GM18517 (cell line): ENCODE results near the gene LRR1.
"Not testable (repeated sequence)": the region's sequence is repeated elsewhere in the genome, so short reads cannot be mapped to it uniquely, and the experiment has no call there.

Experiments
- ATAC-seq: cut with Tn5 transposase; IDR thresholded peaks from one replicate; pipeline ENCODE4 v1.9.1; 2021; ENCODE audit warnings: mild to moderate bottlenecking, moderate library complexity; ENCODE audit not compliant: unreplicated experiment

The LRR1 gene

DNA sequence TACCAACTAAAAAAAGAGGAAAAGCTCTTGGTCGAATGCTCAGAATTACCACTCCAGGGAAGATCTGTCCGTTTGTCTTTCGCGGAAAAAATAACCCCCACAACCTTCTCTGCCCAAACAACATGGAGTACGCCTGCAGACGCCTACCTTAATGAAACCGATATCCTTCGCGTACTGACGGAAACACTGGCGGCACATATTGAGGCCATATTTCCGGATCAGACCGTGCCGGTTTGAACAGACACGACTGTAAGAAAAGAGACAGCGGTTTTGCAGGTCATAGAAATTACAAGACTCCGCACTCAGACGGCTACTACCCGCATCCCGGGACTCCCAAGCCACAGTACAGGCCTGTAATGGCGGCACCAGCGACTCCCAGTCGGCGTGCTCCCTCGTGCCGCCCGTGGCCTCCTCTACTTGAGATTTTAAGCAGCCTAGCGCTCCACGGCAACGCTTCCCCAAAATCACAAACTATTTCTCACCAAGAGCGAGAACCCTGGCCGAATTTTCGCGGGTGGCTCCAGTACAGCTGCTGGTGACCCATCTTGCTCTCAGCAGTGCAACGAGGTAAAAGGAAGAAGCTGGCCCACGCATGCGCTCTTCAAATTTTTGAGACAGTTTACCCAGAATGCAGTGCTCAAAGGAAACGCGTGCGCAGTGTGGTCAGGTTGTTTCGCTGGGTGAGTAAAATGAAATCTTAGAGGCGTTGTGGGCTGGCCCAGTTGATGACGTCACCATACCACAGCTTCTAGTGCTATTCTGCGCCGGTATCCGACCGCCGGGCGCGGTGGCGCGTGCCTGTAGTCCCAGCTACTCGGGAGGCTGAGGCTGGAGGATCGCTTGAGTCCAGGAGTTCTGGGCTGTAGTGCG is 12.7 kb upstream of the LRR1 start, which contains the start of gene RPS29:
TSS of gene RPS29 (minus strand) at position 578 of the 870 bp plus-strand sequence. CDS start at position 544, 34 bp downstream.
- peak; percentile 92 for ATAC-seq

DNA sequence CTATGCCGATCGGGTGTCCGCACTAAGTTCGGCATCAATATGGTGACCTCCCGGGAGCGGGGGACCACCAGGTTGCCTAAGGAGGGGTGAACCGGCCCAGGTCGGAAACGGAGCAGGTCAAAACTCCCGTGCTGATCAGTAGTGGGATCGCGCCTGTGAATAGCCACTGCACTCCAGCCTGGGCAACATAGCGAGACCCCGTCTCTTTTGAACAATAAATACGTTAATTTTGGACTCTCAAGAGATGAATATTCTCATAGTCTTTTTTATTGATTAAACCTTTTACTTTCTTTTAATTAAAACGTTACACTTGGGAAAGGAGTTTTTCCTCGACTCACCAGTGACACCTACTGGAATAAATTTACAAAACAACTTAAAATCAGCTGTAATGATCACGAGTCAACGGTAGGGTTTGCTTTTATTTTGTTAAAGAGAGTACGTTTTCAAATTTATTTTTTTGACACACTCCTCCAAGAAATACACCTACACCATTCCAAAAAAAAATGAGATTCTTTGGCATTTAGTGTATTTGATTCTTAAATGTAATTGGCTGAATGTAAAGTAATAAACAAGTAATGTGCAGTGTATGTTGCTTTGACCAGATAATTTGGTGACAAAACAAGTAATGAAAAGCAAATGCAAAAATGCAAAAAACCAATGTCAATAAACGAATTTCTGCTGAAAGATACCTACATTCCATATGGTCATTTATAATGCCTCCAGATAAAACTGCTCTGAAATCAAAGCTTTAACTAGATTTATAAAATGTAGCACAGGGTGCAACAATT is 11.9 kb upstream of the LRR1 start:
- ATAC-seq = peak; percentile 42

- ATAC-seq = no peak
Observed at GRCh38 chr14:49589387-49589786, 9.4 kb upstream of the LRR1 start.

- no peak for ATAC-seq
Observed at GRCh38 chr14:49593016-49593415, 5.7 kb upstream of the LRR1 start.

DNA sequence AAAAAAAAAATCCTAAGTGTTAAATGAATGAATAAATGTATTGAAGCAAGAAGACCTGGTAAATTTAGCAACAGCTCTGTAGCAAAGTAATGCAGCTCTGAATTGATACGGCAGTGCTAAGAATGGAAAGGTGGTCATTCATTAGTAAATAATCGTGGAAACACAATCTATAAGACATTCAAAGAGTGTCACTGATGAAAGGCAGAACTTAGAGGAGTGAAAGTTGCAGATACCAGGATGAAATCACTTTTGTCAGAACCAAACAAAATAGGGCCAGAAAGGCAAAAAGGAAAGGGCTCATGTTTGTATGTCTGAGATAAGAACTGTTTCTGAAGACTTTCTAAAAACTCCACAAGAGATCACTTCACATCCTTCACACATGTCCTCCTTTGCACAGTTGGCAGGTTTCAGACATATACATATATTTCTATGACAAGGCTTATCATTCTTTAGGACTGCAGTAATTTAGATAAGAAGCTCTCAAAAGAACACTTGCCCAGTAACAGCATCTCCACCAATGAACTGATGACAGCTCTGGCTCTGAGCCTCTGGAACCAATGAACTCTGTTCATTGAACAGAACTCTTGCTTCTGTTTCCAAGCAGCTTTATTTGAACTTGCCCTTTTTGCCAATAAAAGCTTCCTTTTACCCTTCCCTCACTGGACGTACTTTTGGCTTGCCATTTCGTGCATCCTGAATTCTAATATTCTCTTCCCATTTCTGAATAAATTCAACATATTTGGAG is 4.2 kb upstream of the LRR1 start:
- no peak for ATAC-seq

- peak; percentile 2 for ATAC-seq
Observed at GRCh38 chr14:49598189-49598484, 603 bp upstream of the LRR1 start.

DNA sequence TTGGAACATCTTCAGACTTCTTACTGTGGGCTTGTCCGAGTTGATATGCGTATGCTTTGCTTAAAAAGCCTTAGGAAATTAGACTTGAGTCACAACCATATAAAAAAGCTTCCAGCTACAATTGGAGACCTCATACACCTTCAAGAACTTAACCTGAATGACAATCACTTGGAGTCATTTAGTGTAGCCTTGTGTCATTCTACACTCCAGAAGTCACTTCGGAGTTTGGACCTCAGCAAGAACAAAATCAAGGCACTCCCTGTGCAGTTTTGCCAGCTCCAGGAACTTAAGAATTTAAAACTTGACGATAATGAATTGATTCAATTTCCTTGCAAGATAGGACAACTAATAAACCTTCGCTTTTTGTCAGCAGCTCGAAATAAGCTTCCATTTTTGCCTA is 8.8 kb downstream of the LRR1 start:
- ATAC-seq = no peak

- no peak for ATAC-seq
Observed at GRCh38 chr14:49612251-49612650, 13.5 kb downstream of the LRR1 start.

GRCh38 chr14:49612671-49613070 is 13.9 kb downstream of the LRR1 start:
- no peak for ATAC-seq

- no peak for ATAC-seq
Observed at GRCh38 chr14:49614196-49614595, 15.5 kb downstream of the LRR1 start.

- ATAC-seq = no peak
Observed at GRCh38 chr14:49615776-49616175, 17.0 kb downstream of the LRR1 start.

DNA sequence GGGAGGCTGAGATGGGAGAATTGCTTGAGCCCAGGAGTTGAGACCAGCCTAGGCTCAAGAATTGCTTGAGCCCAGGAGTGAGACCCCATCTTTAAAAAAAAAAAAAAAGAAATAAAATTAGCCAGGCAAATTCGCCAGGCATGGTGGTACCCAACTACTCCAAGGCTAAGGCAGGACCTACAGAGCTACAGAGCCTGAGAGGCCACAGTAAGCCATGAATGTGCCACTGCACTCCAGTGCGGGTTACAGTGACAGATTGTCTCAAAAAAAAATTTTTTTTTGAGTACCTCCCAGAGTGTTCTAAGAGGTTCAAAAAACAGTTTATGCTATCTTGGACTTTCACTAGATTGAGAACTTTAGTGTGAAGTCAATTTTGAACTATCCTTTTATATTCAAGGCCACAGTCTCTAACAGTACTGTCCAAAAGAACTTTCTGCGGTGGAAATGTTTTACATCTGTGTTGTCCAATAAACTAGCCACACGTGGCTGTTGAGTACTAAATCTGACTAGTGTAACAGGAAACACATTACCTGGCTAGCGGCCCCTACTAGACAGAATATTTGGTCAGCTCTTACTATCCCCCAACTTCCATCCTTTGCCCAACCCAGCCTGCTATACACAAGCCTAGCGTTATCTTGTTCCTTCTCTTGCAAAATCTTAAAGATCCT is 19.2 kb downstream of the LRR1 start:
- no peak for ATAC-seq

GRCh38 chr14:49619273-49619672 is 20.5 kb downstream of the LRR1 start:
- ATAC-seq = not testable (repeated sequence)

- ATAC-seq = no peak
Observed at GRCh38 chr14:49619730-49620129, 21.0 kb downstream of the LRR1 start.

DNA sequence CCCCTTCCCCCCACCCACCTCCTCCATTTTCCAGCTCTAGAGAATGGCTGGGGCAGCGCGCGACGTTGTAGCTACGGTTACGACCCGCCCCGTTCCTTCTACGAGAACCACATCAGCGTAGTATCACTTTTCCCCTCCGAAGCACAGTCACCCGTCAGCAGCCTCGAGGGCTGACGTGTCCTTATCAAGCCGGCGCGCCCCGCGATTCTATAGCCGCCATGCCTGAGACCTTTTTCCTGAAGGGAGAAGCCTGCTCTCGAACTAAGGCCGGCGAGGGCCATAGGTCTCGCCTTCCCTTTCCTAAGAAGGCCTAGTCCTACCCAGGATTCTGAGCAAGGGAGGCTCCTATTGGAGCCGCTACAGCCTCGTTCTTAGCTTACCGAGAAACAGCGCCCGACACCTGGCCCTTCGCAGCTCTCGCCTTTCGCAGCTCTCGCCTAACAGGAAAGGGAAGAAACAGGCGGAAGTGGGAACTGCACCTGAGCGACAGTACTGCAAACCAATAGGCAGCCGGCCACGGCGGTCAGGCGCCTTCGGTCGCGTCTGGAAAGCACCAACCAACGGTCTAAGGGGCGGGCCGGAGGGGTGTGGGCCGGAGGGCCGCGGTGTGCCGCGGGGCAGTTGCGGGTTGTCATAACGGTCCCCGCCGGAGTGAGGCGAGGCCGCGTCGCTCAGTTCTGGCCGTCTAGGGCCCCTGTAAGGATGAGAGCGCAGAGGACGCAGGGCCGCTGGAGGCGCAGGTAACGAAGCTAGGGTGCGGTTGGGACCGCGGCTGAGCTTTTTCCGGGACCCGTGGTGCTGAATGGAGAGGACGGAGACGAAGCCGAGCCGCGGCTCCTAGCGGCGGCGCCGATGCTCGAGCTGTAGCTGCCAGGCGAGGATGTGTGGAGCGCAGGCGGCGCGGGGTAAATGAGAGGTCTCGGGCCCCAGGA is 21.7 kb downstream of the LRR1 start, which contains the start of the genes MGAT2 and RPL36AL:
TSS of gene MGAT2 (plus strand) at position 618 of the 932 bp plus-strand sequence. CDS start 470 bp downstream, outside the sequence.
TSS of gene RPL36AL (minus strand) at position 445 of the 932 bp plus-strand sequence. CDS start 1,522 bp downstream, outside the sequence.
- ATAC-seq = peak; percentile 86

DNA sequence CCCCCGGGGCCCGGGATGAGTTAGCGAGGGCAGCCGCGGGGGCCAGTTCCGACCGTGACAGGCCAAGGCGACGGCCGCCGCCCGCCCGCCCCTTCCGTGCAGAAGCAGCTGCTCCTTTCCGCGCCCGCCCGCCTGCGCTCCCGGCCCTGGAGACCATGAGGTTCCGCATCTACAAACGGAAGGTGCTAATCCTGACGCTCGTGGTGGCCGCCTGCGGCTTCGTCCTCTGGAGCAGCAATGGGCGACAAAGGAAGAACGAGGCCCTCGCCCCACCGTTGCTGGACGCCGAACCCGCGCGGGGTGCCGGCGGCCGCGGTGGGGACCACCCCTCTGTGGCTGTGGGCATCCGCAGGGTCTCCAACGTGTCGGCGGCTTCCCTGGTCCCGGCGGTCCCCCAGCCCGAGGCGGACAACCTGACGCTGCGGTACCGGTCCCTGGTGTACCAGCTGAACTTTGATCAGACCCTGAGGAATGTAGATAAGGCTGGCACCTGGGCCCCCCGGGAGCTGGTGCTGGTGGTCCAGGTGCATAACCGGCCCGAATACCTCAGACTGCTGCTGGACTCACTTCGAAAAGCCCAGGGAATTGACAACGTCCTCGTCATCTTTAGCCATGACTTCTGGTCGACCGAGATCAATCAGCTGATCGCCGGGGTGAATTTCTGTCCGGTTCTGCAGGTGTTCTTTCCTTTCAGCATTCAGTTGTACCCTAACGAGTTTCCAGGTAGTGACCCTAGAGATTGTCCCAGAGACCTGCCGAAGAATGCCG is 22.6 kb downstream of the LRR1 start:
- peak; percentile 21 for ATAC-seq

- no peak for ATAC-seq
Observed at GRCh38 chr14:49622022-49622607, 23.4 kb downstream of the LRR1 start.

DNA sequence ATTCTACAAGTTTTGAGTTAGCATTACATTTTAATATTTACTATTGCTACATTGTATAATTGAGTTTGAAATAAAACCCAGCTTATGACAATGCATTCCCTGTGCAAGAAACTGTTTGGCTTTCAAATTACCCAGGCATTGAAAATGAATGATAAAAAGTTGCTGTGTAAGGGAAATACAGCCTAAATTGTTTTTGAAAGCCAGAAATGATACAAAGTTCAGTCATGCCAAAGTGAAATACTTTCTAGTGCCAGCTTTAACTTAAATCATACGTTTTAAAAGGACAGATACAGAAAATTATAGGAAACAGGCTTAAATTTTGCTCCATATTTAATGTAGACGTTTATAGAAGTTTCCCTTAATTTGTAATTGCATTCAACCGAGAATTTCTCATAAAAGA is 24.6 kb downstream of the LRR1 start:
- no peak for ATAC-seq
